Activated CD8-positive, alpha-beta memory T cell treated with anti-CD3 and anti-CD28 coated beads for 24 hours (primary cell): ENCODE data around the gene SMAP1.

Experiments
- DNase-seq: peaks from one replicate; pipeline ENCODE4 v3.0.0-alpha.2; 2020

SMAP1 gene

GRCh38 chr6:70903665-70904452, 236.2 kb downstream of the SMAP1 start:
- no peak for DNase-seq

- DNase-seq, result no peak
These were observed 238.1 kb downstream of the SMAP1 start for GRCh38 chr6:70905742-70906141.
